K562 (cell line): ENCODE measurements around the gene TXLNA. TPM values are rescaled to one million over a fixed set of nuclear protein-coding genes. Genes with fewer than 3 reads are reported as not detected.

Source experiments
- BACH1 ChIP-seq: fragments of 200-800 bp; sonication (Bioruptor generic); IDR thresholded peaks from 2 replicates; pipeline ENCODE4 v1.6.1; 2016; ENCODE audit warnings: missing genetic modification characterization, missing compliant biosample characterization
- BRF1 ChIP-seq: IDR thresholded peaks from 3 replicates; pipeline ENCODE4 v1.6.1; 2011; ENCODE audit warnings: borderline replicate concordance, mild to moderate bottlenecking; ENCODE audit not compliant: insufficient read length; ENCODE audit errors: extremely low read depth
- CAMTA2 ChIP-seq: fragments of 250-450 bp; sonication (Bioruptor Pico); conservative IDR thresholded peaks from 2 replicates; pipeline ENCODE4 v1.5.1; 2022
- ETV6 ChIP-seq, 3 experiments: fragments of 150-350 bp in 1 of 3; sonication (generic) in 1 of 3; formaldehyde crosslinking in 1 of 3; IDR thresholded peaks; 2 replicates each; pipeline versions ENCODE4 v1.6.1 to v1.8.0; 2014 to 2022; ENCODE audit warnings: borderline replicate concordance in 2 of 3, low read depth in 2 of 3, antibody characterized with exemption in 1 of 3, low read length in 1 of 3, mild to moderate bottlenecking in 1 of 3, missing genetic modification reagents in 1 of 3
- HDAC8 ChIP-seq: fragments of 450-650 bp; IDR thresholded peaks from 2 replicates; pipeline ENCODE4 v1.6.1; 2016; ENCODE audit warnings: mild to moderate bottlenecking, missing genetic modification characterization, moderate library complexity, missing compliant biosample characterization
- KLF10 ChIP-seq: fragments of 250-450 bp; sonication (Bioruptor Pico); IDR thresholded peaks from 2 replicates; pipeline ENCODE4 v1.6.1; 2021; ENCODE audit warnings: matching md5 sums
- KLF16 ChIP-seq: IDR thresholded peaks from 2 replicates; pipeline ENCODE4 v1.6.1; 2016; ENCODE audit warnings: antibody characterized with exemption
- LARP7 ChIP-seq: fragments of 450-650 bp; IDR thresholded peaks from 2 replicates; pipeline ENCODE4 v1.6.1; 2016
- MYC ChIP-seq, 2 experiments: fragments of 250-450 bp in 1 of 2; sonication (Bioruptor Pico) in 1 of 2; IDR thresholded peaks; 2 replicates each; pipeline versions ENCODE4 v1.5.1 to v1.6.1; 2012 to 2021; ENCODE audit warnings: low read depth in 2 of 2, borderline replicate concordance in 1 of 2, improper control_type of control experiment in 1 of 2, low read length in 1 of 2, mild to moderate bottlenecking in 1 of 2, moderate library complexity in 1 of 2
- PHB2 ChIP-seq: fragments of 450-650 bp; IDR thresholded peaks from 2 replicates; pipeline ENCODE4 v1.6.1; 2017; ENCODE audit warnings: low read depth
- PPARD ChIP-seq: fragments of 250-450 bp; sonication (Bioruptor Pico); IDR thresholded peaks from 2 replicates; pipeline ENCODE4 v1.8.0; 2022; ENCODE audit warnings: inconsistent platforms, mild to moderate bottlenecking, moderate library complexity
- PTTG1 ChIP-seq: fragments of 450-650 bp; IDR thresholded peaks from 2 replicates; pipeline ENCODE4 v1.6.1; 2016; ENCODE audit warnings: low read depth, mild to moderate bottlenecking, missing genetic modification characterization, missing compliant biosample characterization
- RBM39 ChIP-seq: fragments of 200-400 bp; formaldehyde crosslinking; optimal IDR thresholded peaks from 2 replicates; pipeline ENCODE3; 2018; ENCODE audit warnings: low read depth, low read length
- SAP30 ChIP-seq: fragments of 200-600 bp; sonication (generic); IDR thresholded peaks from 2 replicates; pipeline ENCODE4 v1.6.1; 2012; ENCODE audit warnings: borderline replicate concordance, low read depth, mild to moderate bottlenecking, moderate library complexity, low read length, control low read depth, inconsistent platforms; ENCODE audit not compliant: insufficient read depth, poor library complexity, severe bottlenecking
- STAT5B ChIP-seq: fragments of 250-450 bp; sonication (Bioruptor Pico); IDR thresholded peaks from 2 replicates; pipeline ENCODE4 v1.8.0; 2021; ENCODE audit warnings: mild to moderate bottlenecking, inconsistent platforms
- ZBTB1 ChIP-seq: sonication (generic); formaldehyde crosslinking; IDR thresholded peaks from 2 replicates; pipeline ENCODE4 v1.8.1; 2023; ENCODE audit warnings: missing genetic modification reagents, low read depth, mild to moderate bottlenecking, borderline replicate concordance
- ZNF121 ChIP-seq: sonication (generic); formaldehyde crosslinking; conservative IDR thresholded peaks from 2 replicates; pipeline ENCODE4 v1.8.0; 2022; ENCODE audit warnings: missing genetic modification reagents
- ZNF146 ChIP-seq: IDR thresholded peaks from one replicate; pipeline ENCODE4 v1.6.1; 2018; ENCODE audit warnings: missing compliant biosample characterization; ENCODE audit not compliant: unreplicated experiment
- ZNF239 ChIP-seq: fragments of 250-450 bp; sonication (Bioruptor Pico); IDR thresholded peaks from 2 replicates; pipeline ENCODE4 v1.4.0; 2020; ENCODE audit warnings: mild to moderate bottlenecking
- ZNF282 ChIP-seq: sonication (generic); formaldehyde crosslinking; IDR thresholded peaks from 2 replicates; pipeline ENCODE4 v1.8.1; 2023; ENCODE audit warnings: missing genetic modification reagents
- ZNF41 ChIP-seq: fragments of 250-450 bp; sonication (Bioruptor Pico); conservative IDR thresholded peaks from 2 replicates; pipeline ENCODE4 v1.4.0; 2020; ENCODE audit warnings: mild to moderate bottlenecking
- ZNF57 ChIP-seq: fragments of 450-650 bp; formaldehyde crosslinking; IDR thresholded peaks from 2 replicates; pipeline ENCODE4 v1.4.0; 2020; ENCODE audit warnings: mild to moderate bottlenecking, moderate library complexity
- polyA plus RNA-seq, 8 experiments: library from polyadenylated mRNA; depleted of rRNA in 4 of 8; stranded (reverse) in 5 of 8; unstranded in 3 of 8; fragments of >200 nt; fragmentation: Nextera tagmentation in 2 of 8; fragmentation: Illumina TruSeq in 1 of 8; extraction: Ambion mirVana in 2 of 8; extraction: Trizol in 1 of 8; gene quantifications; 2 replicates each; pipeline versions ENCODE4 v1.2.1 to v1.2.3, GENCODE V29; 2011 to 2014; ENCODE audit warnings: inconsistent platforms in 1 of 8, missing spikeins in 1 of 8
- total RNA-seq, 7 experiments: library from RNA; depleted of rRNA in 6 of 7; stranded (reverse); fragments of >200 nt in 6 of 7; fragmentation: Illumina TruSeq in 2 of 7; extraction: Trizol in 2 of 7; gene quantifications; 2 replicates each; pipeline versions ENCODE4 v1.2.1 to v1.2.3, GENCODE V29; 2011 to 2021; ENCODE audit warnings: low replicate concordance in 1 of 7
- TF ChIP-seq, protein P1 (sequence below): fragments of 250-450 bp; sonication (Bioruptor Pico); IDR thresholded peaks from 2 replicates; pipeline ENCODE4 v1.5.0; 2020; ENCODE audit warnings: mild to moderate bottlenecking
- TF ChIP-seq, protein P2 (sequence below), 2 experiments: fragments of 450-650 bp in 1 of 2; sonication (generic) in 1 of 2; formaldehyde crosslinking in 1 of 2; IDR thresholded peaks in 1 of 2; conservative IDR thresholded peaks in 1 of 2; 2 replicates each; pipeline versions ENCODE4 v1.6.1 to v1.8.1; 2016 to 2023; ENCODE audit warnings: mild to moderate bottlenecking in 2 of 2, moderate library complexity in 2 of 2, inconsistent platforms in 1 of 2, missing genetic modification reagents in 1 of 2
- TF ChIP-seq, protein P3 (sequence below): IDR thresholded peaks from 2 replicates; pipeline ENCODE4 v1.6.1; 2011; ENCODE audit not compliant: insufficient read length; ENCODE audit errors: extremely low read depth

TXLNA gene
- total and polyA plus RNA-seq, 9 of the 15 experiments (the other 6 are each of a cell fraction or from before 2014, with no cell fraction given) = 9.2 to 54.5 (median 39.3) TPM

DNA sequence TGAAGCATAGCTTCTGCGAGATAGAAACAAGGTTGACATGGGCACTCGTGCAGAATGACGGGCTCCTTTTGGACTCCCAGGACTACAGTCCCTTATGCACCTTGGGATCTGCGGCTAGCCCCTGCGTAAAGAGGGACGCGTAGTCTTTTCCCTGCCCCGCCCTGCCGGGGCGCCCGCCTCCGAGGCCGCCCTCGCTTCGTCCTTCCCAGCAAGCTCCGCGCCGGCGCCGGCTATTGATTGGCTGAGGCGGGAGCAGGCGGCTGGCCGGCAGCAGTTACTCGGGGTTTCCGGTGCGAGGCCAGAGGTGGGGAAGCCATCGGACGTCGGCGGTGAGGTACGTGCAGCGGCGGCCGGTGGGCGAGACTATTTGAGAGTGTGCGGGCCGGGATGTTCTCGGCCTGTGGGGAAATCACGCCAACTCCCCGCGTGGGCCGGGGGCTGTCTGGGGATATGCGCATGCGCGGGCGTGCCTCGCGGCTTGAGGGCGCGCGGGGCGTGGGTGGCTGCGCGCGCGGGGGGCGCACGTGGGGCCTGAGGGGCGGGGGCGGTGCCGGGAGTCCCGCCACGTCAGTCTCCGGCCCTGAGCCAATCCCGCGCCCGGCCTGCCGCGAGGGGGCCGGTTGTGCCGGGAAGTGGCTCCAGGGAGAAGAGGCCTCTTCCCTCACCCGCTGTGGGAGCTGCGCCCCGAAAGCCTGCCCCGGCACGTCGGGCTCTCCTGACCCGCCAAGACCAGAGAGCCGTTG lies at the start of gene TXLNA (continued):
- TF ChIP-seq, protein P1, sequence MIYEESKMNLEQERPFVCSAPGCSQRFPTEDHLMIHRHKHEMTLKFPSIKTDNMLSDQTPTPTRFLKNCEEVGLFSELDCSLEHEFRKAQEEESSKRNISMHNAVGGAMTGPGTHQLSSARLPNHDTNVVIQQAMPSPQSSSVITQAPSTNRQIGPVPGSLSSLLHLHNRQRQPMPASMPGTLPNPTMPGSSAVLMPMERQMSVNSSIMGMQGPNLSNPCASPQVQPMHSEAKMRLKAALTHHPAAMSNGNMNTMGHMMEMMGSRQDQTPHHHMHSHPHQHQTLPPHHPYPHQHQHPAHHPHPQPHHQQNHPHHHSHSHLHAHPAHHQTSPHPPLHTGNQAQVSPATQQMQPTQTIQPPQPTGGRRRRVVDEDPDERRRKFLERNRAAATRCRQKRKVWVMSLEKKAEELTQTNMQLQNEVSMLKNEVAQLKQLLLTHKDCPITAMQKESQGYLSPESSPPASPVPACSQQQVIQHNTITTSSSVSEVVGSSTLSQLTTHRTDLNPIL (CRISPR knock-in tag) = no peak
- peak; percentile 80; the same call in 1 of the 2 replicates for TF ChIP-seq CAMTA2
- TF ChIP-seq KLF16 = no peak
- TF ChIP-seq ZNF121 (CRISPR knock-in tag) = no peak
- peak; percentile 90 for TF ChIP-seq SAP30
- TF ChIP-seq LARP7 = no peak
- TF ChIP-seq HDAC8 (tag) = peak; percentile 87
- TF ChIP-seq ZNF282 = 0 out of 2 replicates have a peak, but pooled peaks have one; percentile 52
- peak; percentile 98; the same call in 1 of the 2 replicates for TF ChIP-seq MYC (IDR thresholded peaks at IDR 0.05; ENCODE audit: low read depth, low read length)
- peak; percentile 89 for TF ChIP-seq MYC (CRISPR knock-in tag; IDR thresholded peaks at IDR 0.05; ENCODE audit: borderline replicate concordance, low read depth)
- TF ChIP-seq ZNF239 (CRISPR knock-in tag) = no peak; the same call in 1 of the 2 replicates
- TF ChIP-seq BRF1 = no peak
- TF ChIP-seq BACH1 (tag) = no peak
- TF ChIP-seq PTTG1 (tag) = no peak
- TF ChIP-seq ZBTB1 = peak; percentile 10; the same call in 1 of the 2 replicates
- no peak for TF ChIP-seq PPARD (CRISPR knock-in tag)
- no peak for TF ChIP-seq STAT5B
- TF ChIP-seq, protein P2, sequence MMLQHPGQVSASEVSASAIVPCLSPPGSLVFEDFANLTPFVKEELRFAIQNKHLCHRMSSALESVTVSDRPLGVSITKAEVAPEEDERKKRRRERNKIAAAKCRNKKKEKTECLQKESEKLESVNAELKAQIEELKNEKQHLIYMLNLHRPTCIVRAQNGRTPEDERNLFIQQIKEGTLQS (IDR thresholded peaks at IDR 0.05) = no peak
- TF ChIP-seq, protein P2 (CRISPR knock-in tag; conservative IDR thresholded peaks at IDR 0.05) = 0 out of 2 replicates have a peak, but pooled peaks have one; percentile 78
- no peak for TF ChIP-seq ETV6 (IDR thresholded peaks at IDR 0.05; ENCODE audit: borderline replicate concordance in 1 of 2, low read depth in 2 of 2, low read length in 1 of 2)
- 0 out of 2 replicates have a peak, but pooled peaks have one; percentile 57 for TF ChIP-seq ETV6 (CRISPR knock-in tag; IDR thresholded peaks at IDR 0.05; ENCODE audit: borderline replicate concordance)
- TF ChIP-seq RBM39 = peak; percentile 14
- TF ChIP-seq ZNF146 (CRISPR knock-in tag) = no peak
- TF ChIP-seq PHB2 = no peak
- no peak for TF ChIP-seq KLF10 (CRISPR knock-in tag)
- TF ChIP-seq ZNF57 = 0 out of 2 replicates have a peak, but pooled peaks have one; percentile 1
- TF ChIP-seq, protein P3, sequence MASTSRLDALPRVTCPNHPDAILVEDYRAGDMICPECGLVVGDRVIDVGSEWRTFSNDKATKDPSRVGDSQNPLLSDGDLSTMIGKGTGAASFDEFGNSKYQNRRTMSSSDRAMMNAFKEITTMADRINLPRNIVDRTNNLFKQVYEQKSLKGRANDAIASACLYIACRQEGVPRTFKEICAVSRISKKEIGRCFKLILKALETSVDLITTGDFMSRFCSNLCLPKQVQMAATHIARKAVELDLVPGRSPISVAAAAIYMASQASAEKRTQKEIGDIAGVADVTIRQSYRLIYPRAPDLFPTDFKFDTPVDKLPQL = no peak
- TF ChIP-seq ZNF41 = no peak
